Measurements from ENCODE around the gene SHROOM3. TPM values are rescaled to one million over a fixed set of nuclear protein-coding genes. Genes with fewer than 3 reads are reported as not detected.

The SHROOM3 gene
- total RNA-seq, 2 donors from 2014 or later = 18.1 to 21.8 TPM

DNA sequence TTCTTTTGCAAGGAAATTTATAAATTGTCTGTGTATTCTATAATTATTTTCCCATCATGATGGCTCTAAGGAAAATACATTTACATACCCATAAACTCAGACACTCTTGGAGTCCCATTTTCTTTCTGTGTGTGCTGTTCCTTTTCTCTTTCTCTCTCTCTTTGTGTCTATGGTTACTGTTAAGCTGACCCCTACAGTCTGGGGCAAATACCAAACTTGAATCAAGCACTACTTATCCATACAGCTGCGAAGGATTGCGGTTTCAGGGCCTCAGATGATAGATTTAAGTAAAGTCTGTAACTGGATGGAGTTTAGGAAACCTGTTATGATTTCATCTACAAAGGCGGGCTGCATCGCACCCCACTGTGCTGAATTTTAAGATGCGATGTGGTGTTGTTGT is 150.2 kb downstream of the SHROOM3 start:
- H3K27me3 ChIP-seq (ENCODE audit: control insufficient read depth, insufficient read depth, low read length, poor library complexity, severe bottlenecking) = no peaks in the 10 kb centered on the region

DNA sequence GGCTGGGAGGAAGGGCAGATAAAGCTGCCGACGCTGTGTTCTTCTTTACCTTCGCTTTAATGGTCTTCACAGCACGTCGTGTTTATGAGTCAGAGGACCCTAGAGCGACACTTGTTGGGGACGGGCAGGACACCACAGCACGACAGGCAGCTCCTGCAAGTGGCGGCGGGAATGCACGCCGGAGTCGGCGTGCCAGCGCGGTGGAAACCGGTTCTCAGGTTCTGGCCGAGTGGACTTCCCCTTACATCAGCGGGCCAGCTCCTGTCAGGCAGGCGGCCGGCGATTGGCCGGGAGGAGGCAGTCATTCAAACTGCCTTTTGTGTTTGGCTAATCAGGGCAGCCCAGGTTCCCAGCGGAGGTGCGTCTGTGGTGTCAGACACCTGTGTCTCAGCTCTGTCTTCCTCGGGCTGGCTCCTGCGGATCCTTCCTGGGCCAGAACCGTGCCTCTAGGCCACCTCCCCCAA is 150.9 kb downstream of the SHROOM3 start:
- H3K27me3 ChIP-seq (ENCODE audit: control insufficient read depth, insufficient read depth, low read length, poor library complexity, severe bottlenecking) = no peaks in the 10 kb centered on the region
- no peaks in the 10 kb centered on the region for H3K9me3 ChIP-seq (ENCODE audit: control insufficient read depth, low read length)
- peaks cover 22% of the 10 kb centered on the region for H3K4me1 ChIP-seq (ENCODE audit: control insufficient read depth, insufficient read depth, low read length)
- H3K36me3 Mint-ChIP-seq (ENCODE audit: low read depth) = no peaks in the 10 kb centered on the region
- no peaks in the 10 kb centered on the region for H3K9me3 Mint-ChIP-seq
- H3K4me3 Mint-ChIP-seq = peak overlapping the region; percentile 69
- WGBS, 2 experiments (ENCODE audit: insufficient coverage in 1 of 2, insufficient read length in 1 of 2) = 1 to 2% methylated on average over 6 to 28 of the region's 28 CpGs
- peaks cover 3% of the 10 kb centered on the region for H3K27me3 Mint-ChIP-seq (ENCODE audit: insufficient read depth)
- H3K9ac ChIP-seq (ENCODE audit: extremely low read depth, low read length, poor library complexity, severe bottlenecking) = peak overlapping the region; percentile 85
- peaks cover 53% of the 10 kb centered on the region for H3K4me1 Mint-ChIP-seq
- no peaks in the 10 kb centered on the region for H3K36me3 ChIP-seq (ENCODE audit: control insufficient read depth, insufficient read depth, low read length)
- peak overlapping the region; percentile 83 for H3K4me3 ChIP-seq (ENCODE audit: low read length)
- H3K27ac Mint-ChIP-seq = peak overlapping the region; percentile 96
- peak overlapping the region; percentile 97 for H3K27ac ChIP-seq (ENCODE audit: low read depth, low read length)
- TF ChIP-seq, protein P1, sequence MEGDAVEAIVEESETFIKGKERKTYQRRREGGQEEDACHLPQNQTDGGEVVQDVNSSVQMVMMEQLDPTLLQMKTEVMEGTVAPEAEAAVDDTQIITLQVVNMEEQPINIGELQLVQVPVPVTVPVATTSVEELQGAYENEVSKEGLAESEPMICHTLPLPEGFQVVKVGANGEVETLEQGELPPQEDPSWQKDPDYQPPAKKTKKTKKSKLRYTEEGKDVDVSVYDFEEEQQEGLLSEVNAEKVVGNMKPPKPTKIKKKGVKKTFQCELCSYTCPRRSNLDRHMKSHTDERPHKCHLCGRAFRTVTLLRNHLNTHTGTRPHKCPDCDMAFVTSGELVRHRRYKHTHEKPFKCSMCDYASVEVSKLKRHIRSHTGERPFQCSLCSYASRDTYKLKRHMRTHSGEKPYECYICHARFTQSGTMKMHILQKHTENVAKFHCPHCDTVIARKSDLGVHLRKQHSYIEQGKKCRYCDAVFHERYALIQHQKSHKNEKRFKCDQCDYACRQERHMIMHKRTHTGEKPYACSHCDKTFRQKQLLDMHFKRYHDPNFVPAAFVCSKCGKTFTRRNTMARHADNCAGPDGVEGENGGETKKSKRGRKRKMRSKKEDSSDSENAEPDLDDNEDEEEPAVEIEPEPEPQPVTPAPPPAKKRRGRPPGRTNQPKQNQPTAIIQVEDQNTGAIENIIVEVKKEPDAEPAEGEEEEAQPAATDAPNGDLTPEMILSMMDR (conservative IDR thresholded peaks at IDR 0.05) = peak; percentile 43
- DNase-seq = peak; percentile 99

More for the DNA sequence above, 150.2 kb downstream of the SHROOM3 start:
- no peak for DNase-seq
- Mint-ChIP-seq H3K36me3 (ENCODE audit: low read depth) (no peaks in the 10 kb centered on the region), H3K27me3 (ENCODE audit: insufficient read depth) (peaks cover 3% of the 10 kb centered on the region), H3K4me1 (peaks cover 47% of the 10 kb centered on the region), H3K4me3 (peak overlapping the region; percentile 69), H3K9me3 (no peaks in the 10 kb centered on the region), H3K27ac (no peak overlapping the region)
- H3K27ac ChIP-seq (ENCODE audit: low read depth, low read length) = peak overlapping the region; percentile 97
- no peaks in the 10 kb centered on the region for H3K36me3 ChIP-seq (ENCODE audit: control insufficient read depth, insufficient read depth, low read length)
- H3K9me3 ChIP-seq (ENCODE audit: control insufficient read depth, low read length) = no peaks in the 10 kb centered on the region
- H3K9ac ChIP-seq (ENCODE audit: extremely low read depth, low read length, poor library complexity, severe bottlenecking) = peak overlapping the region; percentile 85
- TF ChIP-seq, protein P1 (conservative IDR thresholded peaks at IDR 0.05) = peak; percentile 9
- H3K4me3 ChIP-seq (ENCODE audit: low read length) = peak overlapping the region; percentile 83
- peaks cover 18% of the 10 kb centered on the region for H3K4me1 ChIP-seq (ENCODE audit: control insufficient read depth, insufficient read depth, low read length)
- 76% methylated on average over 5 of the region's 5 CpGs; no CpG with 5 or more reads in 1 of the 2 experiments for WGBS, 2 experiments (ENCODE audit: insufficient coverage in 1 of 2, insufficient read length in 1 of 2)

- no peaks in the 10 kb centered on the region for H3K27me3 Mint-ChIP-seq (ENCODE audit: insufficient read depth)
- no peaks in the 10 kb centered on the region for H3K9me3 ChIP-seq (ENCODE audit: control insufficient read depth, low read length)
- TF ChIP-seq, protein P1 (conservative IDR thresholded peaks at IDR 0.05) = no peak
- H3K36me3 ChIP-seq (ENCODE audit: control insufficient read depth, insufficient read depth, low read length) = no peaks in the 10 kb centered on the region
- H3K27ac Mint-ChIP-seq = peak overlapping the region; percentile 85
- H3K9ac ChIP-seq (ENCODE audit: extremely low read depth, low read length, poor library complexity, severe bottlenecking) = peak overlapping the region; percentile 28
- no peaks in the 10 kb centered on the region for H3K9me3 Mint-ChIP-seq
- peaks cover 56% of the 10 kb centered on the region for H3K4me1 Mint-ChIP-seq
- H3K27me3 ChIP-seq (ENCODE audit: control insufficient read depth, insufficient read depth, low read length, poor library complexity, severe bottlenecking) = no peaks in the 10 kb centered on the region
- peak; percentile 76 for DNase-seq
- H3K4me3 ChIP-seq (ENCODE audit: low read length) = no peak overlapping the region
- peaks cover 22% of the 10 kb centered on the region for H3K4me1 ChIP-seq (ENCODE audit: control insufficient read depth, insufficient read depth, low read length)
- 20 to 59% methylated on average over 1 to 2 of the region's 2 CpGs for WGBS, 2 experiments (ENCODE audit: insufficient coverage in 1 of 2, insufficient read length in 1 of 2)
- H3K36me3 Mint-ChIP-seq (ENCODE audit: low read depth) = no peaks in the 10 kb centered on the region
- H3K4me3 Mint-ChIP-seq = no peak overlapping the region
- peak overlapping the region; percentile 83 for H3K27ac ChIP-seq (ENCODE audit: low read depth, low read length)
Measured at GRCh38 chr4:76588274-76588673, 153.2 kb downstream of the SHROOM3 start.

All from endodermal cell (in vitro differentiated cells).